ENCODE measurements around the gene MTFMT.
A peak's percentile ranks its signal among the peaks of the same experiment; 100 is the strongest.
"Not testable (repeated sequence)": the region's sequence is repeated elsewhere in the genome, so short reads cannot be mapped to it uniquely, and the experiment has no call there.

The MTFMT gene

DNA sequence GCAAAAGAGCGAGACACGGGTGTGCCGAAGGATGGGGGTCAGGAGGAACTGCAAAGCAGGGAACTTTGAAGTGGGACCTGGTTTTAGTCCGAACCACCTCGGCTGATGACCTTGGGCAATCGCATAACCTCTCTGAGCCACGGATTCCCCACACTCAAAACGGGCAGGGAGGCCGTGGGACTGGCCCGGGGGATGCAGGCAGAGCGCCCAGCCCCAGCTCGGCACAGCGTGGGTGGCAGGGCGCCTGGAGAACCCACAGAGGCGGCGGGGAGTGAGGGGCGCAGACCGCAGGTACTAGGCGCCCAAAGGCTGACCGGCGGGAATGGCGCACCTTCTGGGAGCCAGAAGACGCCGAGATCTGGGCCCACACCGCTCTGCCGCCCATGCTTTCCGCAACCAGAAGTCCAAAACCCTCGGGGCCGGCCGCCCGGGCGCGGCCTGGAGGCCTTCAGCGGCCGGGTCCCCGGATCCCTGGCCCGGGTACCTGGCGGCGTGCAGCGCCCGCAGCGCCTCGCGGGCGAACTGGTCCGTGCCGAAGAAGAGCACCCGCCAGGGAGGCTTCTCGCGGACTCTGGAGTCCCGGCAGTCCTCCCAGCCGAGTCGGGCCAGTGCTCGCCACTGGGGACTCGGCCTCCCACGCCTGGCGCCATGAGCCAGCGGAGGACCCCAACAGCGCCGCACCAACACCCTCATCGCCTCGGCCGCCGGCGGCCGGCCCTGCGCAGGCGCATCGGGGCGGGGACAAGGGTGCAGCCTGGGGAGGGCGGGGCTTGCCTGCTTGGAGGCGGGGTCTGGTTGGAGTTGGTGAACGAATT, at the start of gene MTFMT:
TSS of gene MTFMT (minus strand) at position 719 of the 815 bp plus-strand sequence. CDS start at position 693, 26 bp downstream.
- DNase-seq (ENCODE audit: low read depth in 2 of 2), result peak; percentile 54 to 63

DNA sequence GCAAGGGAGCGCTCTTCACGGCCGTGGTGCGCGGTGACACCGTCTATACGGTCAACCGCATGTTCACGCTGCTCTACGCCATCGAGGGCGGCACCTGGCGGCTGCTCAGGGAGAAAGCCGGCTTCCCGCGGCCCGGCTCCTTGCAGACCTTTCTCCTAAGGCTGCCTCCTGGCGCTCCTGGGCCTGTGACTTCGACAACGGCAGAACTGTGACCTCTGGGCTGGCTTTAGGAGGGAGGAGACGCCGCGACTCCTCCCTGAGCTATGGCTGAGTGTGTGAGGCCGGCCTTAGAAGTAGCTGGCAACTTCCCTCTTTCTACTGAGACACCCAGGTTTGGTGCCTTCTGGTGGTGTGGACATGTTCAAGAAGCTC, 48.5 kb upstream of the MTFMT start:
- peak in 1 of 2 experiments; percentile 15 for DNase-seq (ENCODE audit: low read depth in 2 of 2)

DNA sequence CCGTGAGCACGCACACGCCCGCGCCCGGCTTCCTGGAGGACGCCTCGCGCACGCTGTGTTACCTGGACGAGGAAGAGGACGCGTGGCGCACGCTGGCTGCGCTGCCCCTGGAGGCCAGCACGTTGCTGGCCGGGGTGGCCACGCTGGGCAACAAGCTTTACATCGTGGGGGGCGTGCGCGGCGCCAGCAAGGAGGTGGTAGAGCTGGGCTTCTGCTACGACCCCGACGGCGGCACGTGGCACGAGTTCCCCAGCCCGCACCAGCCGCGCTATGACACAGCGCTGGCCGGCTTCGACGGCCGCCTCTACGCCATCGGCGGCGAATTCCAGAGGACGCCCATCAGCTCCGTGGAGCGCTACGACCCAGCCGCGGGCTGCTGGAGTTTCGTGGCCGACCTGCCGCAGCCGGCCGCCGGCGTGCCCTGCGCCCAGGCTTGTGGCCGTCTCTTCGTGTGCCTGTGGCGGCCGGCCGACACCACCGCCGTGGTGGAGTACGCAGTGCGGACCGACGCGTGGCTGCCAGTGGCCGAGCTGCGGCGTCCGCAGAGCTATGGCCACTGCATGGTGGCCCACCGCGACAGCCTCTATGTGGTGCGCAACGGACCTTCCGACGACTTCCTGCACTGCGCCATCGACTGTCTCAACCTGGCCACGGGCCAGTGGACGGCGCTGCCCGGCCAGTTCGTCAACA, 48.0 kb upstream of the MTFMT start:
- no peak for DNase-seq (ENCODE audit: low read depth in 2 of 2)

GRCh38 chr15:65076486-65077290, 47.2 kb upstream of the MTFMT start, which contains the start of gene KBTBD13:
Gene KBTBD13 (plus strand): TSS chr15:65076746. CDS start chr15:65076816, 70 bp downstream.
- DNase-seq (ENCODE audit: low read depth in 2 of 2), result no peak

- DNase-seq (ENCODE audit: low read depth in 2 of 2), result not testable (repeated sequence)
These were observed 46.4 kb upstream of the MTFMT start for GRCh38 chr15:65075607-65076395.

DNA sequence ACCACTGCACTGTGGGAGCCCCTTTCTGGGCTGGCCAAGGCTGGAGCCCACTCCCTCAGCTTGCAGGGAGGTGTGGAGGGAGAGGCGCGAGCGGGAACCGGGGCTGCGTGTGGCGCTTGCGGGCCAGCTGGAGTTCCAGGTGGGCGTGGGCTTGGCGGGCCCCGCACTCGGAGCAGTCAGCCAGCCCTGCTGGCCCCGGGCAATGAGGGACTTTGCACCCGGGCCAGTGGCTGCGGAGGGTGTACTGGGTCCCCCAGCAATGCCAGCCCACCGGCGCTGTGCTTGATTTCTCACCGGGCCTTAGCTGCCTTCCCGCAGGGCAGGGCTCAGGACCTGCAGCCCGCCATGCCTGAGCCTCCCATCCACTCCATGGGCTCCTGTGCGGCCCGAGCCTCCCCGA, 45.5 kb upstream of the MTFMT start:
- not testable (repeated sequence) for DNase-seq (ENCODE audit: low read depth in 2 of 2)

DNA sequence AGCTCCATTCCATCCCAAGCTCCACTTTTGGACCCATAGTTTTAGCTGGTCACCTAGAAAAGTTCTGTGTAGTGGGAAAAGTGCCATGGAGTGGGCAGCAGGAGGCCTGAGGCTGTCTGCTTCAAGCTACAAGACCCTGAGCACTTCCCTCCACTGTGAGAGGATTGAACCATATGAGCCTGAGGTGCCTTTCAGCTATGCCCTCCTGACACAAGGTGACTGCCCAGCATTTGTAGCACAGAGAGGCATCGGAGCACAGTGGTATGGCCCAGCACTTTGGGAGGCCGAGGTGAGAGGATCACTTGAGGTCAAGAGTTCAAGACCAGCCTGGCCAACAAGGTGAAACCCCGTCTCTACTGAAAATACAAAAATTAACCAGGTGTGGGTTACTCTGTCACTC, 43.2 kb upstream of the MTFMT start:
- DNase-seq (ENCODE audit: low read depth in 2 of 2), result no peak

DNA sequence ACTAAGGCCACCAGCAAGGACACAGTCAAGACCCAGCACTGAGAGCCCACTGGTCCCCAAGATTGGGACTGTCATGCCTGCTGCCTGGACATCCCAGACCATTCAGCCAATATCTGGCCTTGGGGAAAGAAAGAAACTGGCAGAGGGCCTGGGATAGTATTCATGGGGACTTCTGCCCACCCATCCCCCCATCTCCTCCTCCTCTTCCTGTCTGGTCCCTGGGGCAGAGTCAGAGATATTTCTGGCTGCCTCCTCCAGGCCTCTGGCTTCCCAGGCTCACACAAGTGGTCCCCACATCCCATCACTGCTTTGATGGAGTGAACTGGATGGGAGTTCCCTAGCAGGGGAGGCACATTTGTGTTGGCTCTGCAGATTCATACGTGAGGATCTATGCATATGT, 42.6 kb upstream of the MTFMT start:
- peak in 1 of 2 experiments; percentile 12 for DNase-seq (ENCODE audit: low read depth in 2 of 2)

DNA sequence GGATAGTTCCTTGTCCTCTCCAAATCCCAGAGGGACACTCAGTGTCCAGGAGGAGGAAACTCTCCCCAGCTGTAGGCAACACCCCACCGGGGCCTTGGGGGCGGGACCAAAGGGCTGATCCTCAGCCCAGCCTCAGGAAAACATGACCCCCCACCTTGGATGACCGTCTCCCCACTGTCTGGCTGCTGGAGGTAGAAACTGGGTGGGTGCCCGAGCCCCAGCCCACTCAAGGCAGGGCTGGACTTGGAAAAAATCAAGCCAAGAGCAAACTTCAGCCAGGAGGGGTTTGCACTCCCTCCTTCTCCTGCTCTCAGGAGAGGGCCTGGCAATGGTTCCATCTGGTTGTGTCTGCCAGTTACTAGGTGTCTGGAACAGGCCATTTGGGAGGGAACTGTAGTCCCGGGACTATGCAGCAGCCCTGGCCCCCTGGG, 42.0 kb upstream of the MTFMT start:
- no peak for DNase-seq (ENCODE audit: low read depth in 2 of 2)

DNA sequence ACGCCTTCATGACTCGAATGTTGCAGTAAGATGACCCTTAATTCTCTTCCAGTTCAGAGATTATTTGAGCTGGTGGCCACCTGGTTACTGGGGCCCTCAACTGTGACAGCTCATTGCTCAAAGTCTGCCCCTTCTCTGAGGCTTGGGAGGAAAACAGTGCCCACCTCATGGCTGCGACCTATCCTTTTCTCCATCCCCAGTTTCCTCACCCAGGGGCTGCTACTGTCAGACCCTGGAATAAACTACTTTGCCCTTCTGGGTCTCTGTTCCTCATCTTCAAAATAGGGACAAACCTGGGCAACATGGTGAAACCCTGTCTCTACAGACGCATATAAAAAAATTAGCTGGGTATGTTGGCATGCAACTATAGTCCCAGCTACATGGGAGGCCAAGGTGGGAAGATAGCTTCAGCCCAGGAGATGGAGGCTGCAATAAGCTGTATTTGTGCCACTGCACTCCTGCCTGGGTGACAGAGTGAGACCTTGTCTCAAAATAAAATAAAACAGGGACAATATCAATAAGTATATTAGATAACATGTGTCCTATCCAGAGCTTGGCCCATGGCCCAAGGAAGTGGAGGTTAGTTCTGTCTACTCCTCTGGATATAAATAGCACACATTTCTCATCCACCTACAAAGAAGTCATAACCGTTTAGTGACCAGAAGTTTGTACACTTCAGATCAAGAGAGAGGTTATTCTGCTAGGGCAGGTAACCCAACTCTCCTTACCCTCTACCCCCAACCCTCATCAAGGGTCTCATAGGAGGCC, 40.5 kb upstream of the MTFMT start:
- DNase-seq (ENCODE audit: low read depth in 2 of 2), result no peak

- DNase-seq (ENCODE audit: low read depth in 2 of 2), result peak; percentile 54 to 58
These were observed 39.7 kb upstream of the MTFMT start for GRCh38 chr15:65069179-65069578.

DNA sequence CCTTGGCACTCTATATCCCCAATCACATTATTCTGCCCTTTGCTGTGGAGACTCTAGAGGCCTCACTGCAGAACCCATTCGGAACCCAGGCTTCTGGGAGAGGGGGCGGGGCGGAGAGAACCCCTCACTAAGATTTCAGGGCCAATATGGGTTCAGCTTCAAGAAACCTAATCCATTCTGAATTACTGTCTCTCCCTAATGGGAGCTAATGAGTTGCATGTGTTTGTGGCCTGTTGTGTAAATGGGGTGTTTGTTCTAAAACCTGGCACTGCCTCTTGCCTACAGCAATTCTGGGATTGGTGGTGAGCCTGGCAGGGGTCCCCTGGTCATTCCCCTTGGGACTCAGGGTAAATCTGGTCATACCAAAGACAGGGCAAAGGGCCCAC, 39.0 kb upstream of the MTFMT start:
- DNase-seq (ENCODE audit: low read depth in 2 of 2), result no peak

GRCh38 chr15:65067645-65068402, 38.4 kb upstream of the MTFMT start, which contains the start of gene RASL12:
Gene RASL12 (minus strand): TSS chr15:65067991. CDS start chr15:65067835, 156 bp downstream.
- DNase-seq (ENCODE audit: low read depth in 2 of 2), result no peak

DNA sequence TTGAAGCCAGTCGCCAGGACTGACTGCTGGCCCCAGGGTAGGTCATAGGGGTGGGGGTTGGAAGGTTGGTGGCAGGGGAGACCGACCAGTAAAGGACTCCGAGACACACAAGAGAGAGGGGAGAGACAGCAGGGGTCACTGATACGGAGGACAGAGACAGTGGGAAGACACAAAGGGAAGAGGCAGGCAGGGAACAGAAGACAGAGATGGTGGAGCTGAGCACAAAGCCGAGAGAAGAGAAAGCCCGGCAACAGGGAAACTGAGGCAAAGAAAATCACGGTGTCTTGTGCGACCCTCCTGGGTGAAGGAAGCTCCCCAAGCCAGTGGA, 37.8 kb upstream of the MTFMT start:
- DNase-seq (ENCODE audit: low read depth in 2 of 2), result no peak

GRCh38 chr15:65066635-65067316, 37.3 kb upstream of the MTFMT start:
- no peak for DNase-seq (ENCODE audit: low read depth in 2 of 2)

DNA sequence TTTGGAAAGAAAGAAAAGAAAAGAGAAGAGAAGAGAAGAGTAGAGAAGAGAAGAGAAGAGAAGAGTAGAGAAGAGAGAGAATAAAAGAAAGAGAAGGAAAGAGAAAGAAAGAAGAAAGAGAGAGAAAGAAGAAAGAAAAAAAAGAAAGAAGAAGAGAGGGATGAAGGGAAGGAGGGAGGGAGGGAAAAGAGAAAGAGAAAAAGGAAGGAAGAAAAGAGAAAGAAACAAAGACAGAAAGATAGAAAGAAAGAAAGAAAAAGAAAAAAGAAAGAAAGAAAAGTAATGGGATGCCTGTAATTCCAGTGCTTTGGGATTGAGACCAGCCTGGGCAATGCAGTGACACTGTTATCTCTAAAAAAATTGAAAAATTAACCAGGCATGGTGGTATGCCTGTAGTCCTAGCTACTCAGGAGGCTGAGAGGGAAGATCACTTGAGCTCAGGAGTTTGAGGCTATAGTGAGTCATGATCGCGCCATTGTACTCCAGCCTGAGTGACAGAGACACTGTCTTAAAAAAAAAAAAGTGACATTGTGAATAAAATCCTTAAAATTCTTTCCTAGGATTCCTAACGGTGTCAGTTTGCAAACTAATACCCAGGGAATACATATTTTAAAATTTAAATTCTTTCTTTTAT, 36.7 kb upstream of the MTFMT start:
- DNase-seq (ENCODE audit: low read depth in 2 of 2), result no peak

DNA sequence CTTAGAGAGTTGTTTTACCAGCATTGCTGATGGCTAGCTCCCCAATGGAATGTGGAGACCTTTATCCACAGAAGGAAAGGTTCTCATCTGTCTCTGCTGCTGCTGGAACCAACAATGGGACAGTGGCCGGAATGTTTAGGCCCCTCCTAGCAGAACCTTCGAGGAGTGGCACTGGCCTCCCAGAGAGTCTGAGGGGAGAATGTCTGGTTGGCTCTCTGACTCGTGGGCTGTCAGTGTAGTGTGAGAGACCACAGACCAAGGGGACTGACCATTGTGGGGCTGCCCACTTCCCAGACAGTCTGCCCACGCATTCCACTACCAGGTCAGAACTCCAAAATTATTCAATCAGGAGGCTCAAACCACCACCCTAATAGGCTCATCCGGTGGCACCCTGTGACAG, 33.3 kb upstream of the MTFMT start:
- DNase-seq (ENCODE audit: low read depth in 2 of 2), result no peak

GRCh38 chr15:65062061-65062460, 32.6 kb upstream of the MTFMT start:
- DNase-seq (ENCODE audit: low read depth in 2 of 2), result no peak
